Thoracic aorta (tissue), 2 donors: ENCODE data around the gene KCND2. TPM values are rescaled to one million over a fixed set of nuclear protein-coding genes. Genes with fewer than 3 reads are reported as not detected.

ENCODE experiments used
- ATAC-seq: fragments of 150-250 bp; one replicate; pipeline ENCODE4 v1.8.0; 2017; ENCODE audit warnings: low read depth; ENCODE audit not compliant: insufficient number of reproducible peaks, low FRiP score
- DNase-seq: peaks from one replicate; pipeline ENCODE4 v3.0.0-alpha.2; 2020; ENCODE audit warnings: low spot score
- H3K27ac ChIP-seq, 2 donors: fragments of 200-600 bp; sonication (generic); 1 replicate in 1 of 2; 2 replicates in 1 of 2; pipeline ENCODE4 v1.5.1; 2016; ENCODE audit warnings: mild to moderate bottlenecking in 2 of 2, moderate library complexity in 2 of 2
- H3K27me3 ChIP-seq: fragments of 200-600 bp; sonication (generic); replicated peaks from 2 replicates; pipeline ENCODE4 v1.6.0; 2016; ENCODE audit warnings: mild to moderate bottlenecking; ENCODE audit not compliant: insufficient read depth
- H3K36me3 ChIP-seq: fragments of 200-600 bp; sonication (generic); one replicate; pipeline ENCODE4 v1.5.1; 2016
- H3K4me1 ChIP-seq, 2 donors: fragments of 200-600 bp; sonication (generic); 1 replicate in 1 of 2; 2 replicates in 1 of 2; pipeline versions ENCODE4 v1.5.1 to v1.6.0; 2016; ENCODE audit warnings: low read depth in 2 of 2, mild to moderate bottlenecking in 1 of 2; ENCODE audit not compliant: control insufficient read depth in 1 of 2
- H3K4me3 ChIP-seq: fragments of 200-600 bp; sonication (generic); 2 replicates; pipeline ENCODE4 v1.5.1; 2016; ENCODE audit warnings: mild to moderate bottlenecking
- H3K9me3 ChIP-seq: fragments of 200-600 bp; sonication (generic); 2 replicates; pipeline ENCODE4 v1.5.1; 2016
- CTCF ChIP-seq: fragments of 200-600 bp; sonication (generic); IDR thresholded peaks from one replicate; pipeline ENCODE4 v1.5.1; 2019; ENCODE audit warnings: antibody characterized with exemption
- total RNA-seq, 2 donors: library from RNA; depleted of rRNA; stranded (reverse); fragments of >200 nt; gene quantifications; one replicate each; pipeline versions ENCODE4 v1.1.0 to v1.2.3, GENCODE V29; 2016

KCND2 gene
- total RNA-seq, 2 donors from 2014 or later: 0.14 to 0.99 TPM

DNA sequence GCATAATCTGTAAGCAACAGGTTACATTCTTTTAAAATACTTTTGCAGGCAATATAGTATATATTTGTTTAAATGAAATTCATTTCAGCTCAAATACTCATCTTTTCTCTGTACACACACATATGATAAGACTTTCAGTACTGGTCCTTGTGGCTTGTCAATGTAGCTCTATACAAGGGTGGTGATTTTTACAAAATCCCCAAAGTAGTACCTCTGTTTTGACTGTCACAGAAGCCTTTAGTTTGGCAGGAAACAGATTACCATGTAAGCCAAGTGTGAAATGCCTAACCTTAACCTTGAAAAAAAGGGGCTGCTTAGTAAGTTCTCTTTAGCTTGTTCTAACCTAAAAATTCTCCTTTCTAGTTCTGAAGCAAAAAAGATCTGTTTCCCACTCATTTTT lies 87.9 kb downstream of the KCND2 start:
- Histone ChIP-seq H3K4me3 (no peak overlapping the region), H3K27ac (no peak overlapping the region), H3K27me3 (no peaks in the 10 kb centered on the region), H3K9me3 (no peaks in the 10 kb centered on the region), H3K4me1 (no peaks in the 10 kb centered on the region), H3K36me3 (no peaks in the 10 kb centered on the region)
- TF ChIP-seq CTCF: no peak
- ATAC-seq (no peak), DNase-seq (no peak)

- DNase-seq (no peak), ATAC-seq (no peak)
- Histone ChIP-seq H3K27me3 (no peaks in the 10 kb centered on the region), H3K9me3 (no peaks in the 10 kb centered on the region), H3K27ac (no peak overlapping the region), H3K4me1 (no peaks in the 10 kb centered on the region), H3K36me3 (no peaks in the 10 kb centered on the region), H3K4me3 (no peak overlapping the region)
- no peak for TF ChIP-seq CTCF
These were observed 90.4 kb downstream of the KCND2 start for GRCh38 chr7:120363414-120363813.

DNA sequence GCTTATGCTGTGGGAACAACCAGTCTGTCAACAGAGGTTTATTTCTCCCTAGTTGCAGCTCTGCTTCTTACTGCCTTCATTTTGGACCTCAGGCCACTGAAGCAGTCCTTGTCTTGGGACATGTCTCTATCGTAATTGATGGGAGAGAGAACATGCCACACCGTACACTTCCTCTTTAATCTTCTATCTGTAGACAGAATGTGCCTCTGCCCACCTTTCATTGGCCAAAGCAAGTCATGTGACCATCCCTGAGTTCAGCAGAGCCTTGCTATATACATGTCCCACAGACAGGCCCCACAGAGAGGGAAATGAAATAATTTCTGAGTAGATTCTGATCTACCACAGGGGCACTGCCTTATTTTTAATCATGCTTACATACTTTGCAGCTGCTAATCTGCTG lies 98.0 kb downstream of the KCND2 start:
- no peak for TF ChIP-seq CTCF
- Histone ChIP-seq H3K9me3 (no peaks in the 10 kb centered on the region), H3K36me3 (no peaks in the 10 kb centered on the region), H3K27me3 (no peaks in the 10 kb centered on the region), H3K4me1 (no peaks in the 10 kb centered on the region), H3K27ac (no peak overlapping the region), H3K4me3 (no peak overlapping the region)
- no peak for ATAC-seq
- DNase-seq: no peak

DNA sequence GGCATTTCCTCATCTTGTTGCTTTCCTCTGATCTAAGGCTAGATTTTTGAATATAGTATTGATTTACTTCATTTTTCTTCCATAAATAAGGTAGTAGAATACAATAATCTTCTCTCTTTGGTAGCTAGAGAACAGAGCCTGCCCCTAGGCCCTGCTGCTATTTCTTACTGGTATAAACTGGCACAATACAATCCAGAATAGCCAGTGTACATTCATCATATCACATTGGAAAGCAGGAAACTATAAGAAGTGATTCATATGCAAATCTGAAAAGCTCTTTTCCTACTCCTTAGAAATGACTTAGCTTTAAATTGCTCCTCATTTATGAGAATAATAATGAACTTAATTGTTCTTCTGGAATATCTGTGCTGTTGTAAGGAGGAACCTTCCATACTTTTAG lies 100.2 kb downstream of the KCND2 start:
- no peaks in the 10 kb centered on the region for H3K4me1 ChIP-seq
- TF ChIP-seq CTCF: no peak
- DNase-seq: no peak
- H3K27me3 ChIP-seq: no peaks in the 10 kb centered on the region
- no peak for ATAC-seq
- H3K36me3 ChIP-seq: no peaks in the 10 kb centered on the region
- H3K27ac ChIP-seq: no peak overlapping the region
- H3K4me3 ChIP-seq: no peak overlapping the region
- no peaks in the 10 kb centered on the region for H3K9me3 ChIP-seq

GRCh38 chr7:120394595-120394994 lies 121.6 kb downstream of the KCND2 start:
- ATAC-seq (no peak), DNase-seq (no peak)
- H3K4me1 ChIP-seq: no peaks in the 10 kb centered on the region
- no peaks in the 10 kb centered on the region for H3K27me3 ChIP-seq
- TF ChIP-seq CTCF: no peak
- no peak overlapping the region for H3K4me3 ChIP-seq
- no peaks in the 10 kb centered on the region for H3K36me3 ChIP-seq
- no peak overlapping the region for H3K27ac ChIP-seq
- no peaks in the 10 kb centered on the region for H3K9me3 ChIP-seq
